Activated naive CD8-positive, alpha-beta T cell treated with anti-CD3 and anti-CD28 coated beads for 36 hours (primary cell): ENCODE results near the gene PLEKHN1. TPM values are rescaled to one million over a fixed set of nuclear protein-coding genes. Genes with fewer than 3 reads are reported as not detected.

ENCODE experiments used
- DNase-seq: peaks from one replicate; pipeline ENCODE4 v3.0.0; 2021
- H3K27ac Mint-ChIP-seq: one replicate; pipeline ENCODE4 v1.8.0; 2022; ENCODE audit warnings: mild to moderate bottlenecking, moderate library complexity, mixed read lengths
- H3K27me3 Mint-ChIP-seq: one replicate; pipeline ENCODE4 v1.8.0; 2022; ENCODE audit warnings: mild to moderate bottlenecking, mixed read lengths
- H3K36me3 Mint-ChIP-seq: one replicate; pipeline ENCODE4 v1.8.0; 2021; ENCODE audit warnings: mild to moderate bottlenecking, mixed read lengths
- H3K4me1 Mint-ChIP-seq: one replicate; pipeline ENCODE4 v1.8.0; 2021; ENCODE audit warnings: mixed read lengths
- H3K4me3 Mint-ChIP-seq: one replicate; pipeline ENCODE4 v1.8.0; 2022; ENCODE audit warnings: mild to moderate bottlenecking, moderate library complexity, mixed read lengths
- H3K9me3 Mint-ChIP-seq: one replicate; pipeline ENCODE4 v1.8.0; 2022; ENCODE audit warnings: mixed read lengths
- total RNA-seq, 2 experiments: library from RNA; stranded (reverse); gene quantifications; one replicate each; pipeline ENCODE4 v1.2.3, GENCODE V29; 2021

Gene PLEKHN1
- total RNA-seq, 2 experiments from 2014 or later = 0.85 to 1.3 TPM

- H3K36me3 Mint-ChIP-seq = no peaks in the 10 kb centered on the region
- no peak overlapping the region for H3K4me3 Mint-ChIP-seq
- H3K27ac Mint-ChIP-seq = no peak overlapping the region
- H3K27me3 Mint-ChIP-seq = peaks cover 34% of the 10 kb centered on the region
- peaks cover 14% of the 10 kb centered on the region for H3K4me1 Mint-ChIP-seq
- H3K9me3 Mint-ChIP-seq = peaks cover 4% of the 10 kb centered on the region
- DNase-seq = no peak
These were observed 29.7 kb downstream of the PLEKHN1 start for GRCh38 chr1:995665-996633.

DNA sequence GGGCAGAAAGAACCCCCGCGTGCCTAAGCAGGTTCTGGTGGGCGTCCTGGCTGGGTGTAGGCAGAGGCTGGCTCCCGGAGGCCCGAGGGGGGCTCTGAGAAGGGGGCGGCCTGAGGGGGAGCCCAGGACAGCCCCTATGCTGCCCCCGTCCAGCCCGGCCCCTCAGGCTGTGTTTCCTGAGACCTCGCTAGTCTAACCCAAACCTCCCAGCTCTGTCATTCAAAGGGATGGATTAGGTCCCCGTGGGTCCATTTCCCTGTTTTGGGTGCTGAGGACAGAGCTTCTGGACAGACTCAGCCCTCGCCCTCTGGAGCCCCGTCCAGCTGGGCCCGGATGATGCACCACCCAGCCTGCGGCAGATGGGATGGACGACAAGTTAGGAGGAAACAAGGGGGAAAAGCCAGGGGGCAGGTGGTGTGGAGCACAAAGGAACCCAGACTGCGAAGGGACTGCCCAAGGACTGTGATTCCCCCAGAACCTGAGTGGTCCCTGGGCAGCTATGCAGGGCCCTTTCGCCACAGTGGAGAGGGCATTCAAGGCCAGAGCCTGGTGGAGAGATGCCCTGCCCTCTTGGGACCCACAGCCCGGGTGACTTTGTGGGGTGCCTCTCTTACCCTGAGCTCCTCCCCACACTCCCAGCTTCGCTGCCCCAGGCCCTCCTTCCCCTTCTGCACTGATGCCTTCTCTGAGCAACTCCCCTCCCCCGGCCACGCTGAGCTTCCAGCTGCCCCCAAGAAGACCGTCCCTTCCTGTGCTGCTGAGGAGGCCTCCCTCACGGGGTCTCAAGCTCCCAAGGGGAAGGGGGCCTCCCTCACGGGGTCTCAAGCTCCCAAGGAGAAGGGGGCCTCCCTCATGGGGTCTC, 30.8 kb downstream of the PLEKHN1 start:
- Mint-ChIP-seq H3K4me3 (no peak overlapping the region), H3K36me3 (no peaks in the 10 kb centered on the region), H3K27me3 (peaks cover 41% of the 10 kb centered on the region), H3K9me3 (peaks cover 4% of the 10 kb centered on the region), H3K27ac (no peak overlapping the region), H3K4me1 (peaks cover 9% of the 10 kb centered on the region)
- DNase-seq = no peak

DNA sequence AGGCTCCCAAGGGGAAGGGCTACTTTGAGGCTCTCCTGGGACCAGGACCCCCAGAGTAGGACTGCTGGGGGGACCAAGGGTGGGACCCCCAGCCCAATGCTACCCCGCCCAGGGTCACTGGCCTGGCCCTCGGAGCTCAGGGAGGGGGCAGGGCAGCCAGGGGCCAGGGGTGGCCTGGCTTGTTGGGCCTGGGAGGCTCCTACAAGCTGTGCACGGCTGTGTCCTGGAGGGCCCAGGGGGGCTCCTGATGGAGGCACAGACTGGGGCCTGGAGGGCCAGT, 31.4 kb downstream of the PLEKHN1 start:
- Mint-ChIP-seq H3K4me3 (no peak overlapping the region), H3K9me3 (peaks cover 1% of the 10 kb centered on the region)

GRCh38 chr1:997993-998744, 31.9 kb downstream of the PLEKHN1 start:
- Mint-ChIP-seq H3K27me3 (peaks cover 52% of the 10 kb centered on the region), H3K27ac (no peak overlapping the region), H3K4me3 (no peak overlapping the region), H3K9me3 (no peaks in the 10 kb centered on the region), H3K4me1 (peaks cover 5% of the 10 kb centered on the region), H3K36me3 (no peaks in the 10 kb centered on the region)
- DNase-seq = no peak

More for the DNA sequence above, 31.4 kb downstream of the PLEKHN1 start:
- Mint-ChIP-seq H3K27ac (no peak overlapping the region), H3K4me1 (peaks cover 6% of the 10 kb centered on the region), H3K36me3 (no peaks in the 10 kb centered on the region), H3K27me3 (peaks cover 46% of the 10 kb centered on the region)
- no peak for DNase-seq

GRCh38 chr1:998745-998994, 32.4 kb downstream of the PLEKHN1 start:
- DNase-seq = no peak
- H3K27ac Mint-ChIP-seq = no peak overlapping the region
- peaks cover 56% of the 10 kb centered on the region for H3K27me3 Mint-ChIP-seq
- peaks cover 5% of the 10 kb centered on the region for H3K4me1 Mint-ChIP-seq
- H3K9me3 Mint-ChIP-seq = no peaks in the 10 kb centered on the region
- no peaks in the 10 kb centered on the region for H3K36me3 Mint-ChIP-seq
- no peak overlapping the region for H3K4me3 Mint-ChIP-seq

DNA sequence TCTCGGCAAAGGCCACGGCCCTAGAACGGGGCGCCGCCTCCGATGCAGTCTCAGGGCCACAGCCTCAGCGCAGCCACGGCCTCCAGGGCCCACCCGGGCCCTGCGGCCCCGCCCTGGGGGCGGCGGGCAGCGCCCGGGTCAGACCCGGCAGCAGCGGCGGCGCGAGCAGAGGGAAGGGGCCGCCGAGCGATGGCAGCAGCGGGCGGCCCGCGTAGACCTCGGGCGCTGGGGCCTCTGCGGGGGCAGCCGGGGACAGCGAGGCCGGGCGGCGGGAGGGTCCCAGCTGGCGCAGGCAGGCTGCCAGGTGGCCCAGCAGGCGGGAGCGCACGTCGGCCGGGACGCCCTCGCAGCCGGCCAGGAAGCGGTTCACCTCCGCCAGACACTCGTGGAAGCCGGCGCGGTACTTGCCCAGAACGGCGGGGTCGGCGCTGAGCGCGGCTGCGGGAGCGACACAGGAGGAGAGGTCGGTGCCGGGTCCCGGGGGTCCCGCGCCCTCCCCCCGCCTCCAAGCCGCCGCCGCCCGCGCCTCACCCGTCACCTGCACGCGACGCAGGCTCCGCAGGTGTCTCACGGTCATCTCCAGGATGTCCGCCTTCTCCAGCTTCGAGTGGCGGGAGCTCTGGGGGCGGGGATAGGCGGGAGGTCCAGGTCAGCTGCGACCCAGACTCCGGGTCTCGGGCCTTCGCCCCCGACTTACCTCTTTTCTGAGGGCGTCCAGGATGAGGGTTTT, 32.9 kb downstream of the PLEKHN1 start:
- H3K27me3 Mint-ChIP-seq = peaks cover 61% of the 10 kb centered on the region
- no peak overlapping the region for H3K27ac Mint-ChIP-seq
- DNase-seq = no peak
- no peaks in the 10 kb centered on the region for H3K9me3 Mint-ChIP-seq
- no peaks in the 10 kb centered on the region for H3K36me3 Mint-ChIP-seq
- H3K4me3 Mint-ChIP-seq = no peak overlapping the region
- peaks cover 5% of the 10 kb centered on the region for H3K4me1 Mint-ChIP-seq

DNA sequence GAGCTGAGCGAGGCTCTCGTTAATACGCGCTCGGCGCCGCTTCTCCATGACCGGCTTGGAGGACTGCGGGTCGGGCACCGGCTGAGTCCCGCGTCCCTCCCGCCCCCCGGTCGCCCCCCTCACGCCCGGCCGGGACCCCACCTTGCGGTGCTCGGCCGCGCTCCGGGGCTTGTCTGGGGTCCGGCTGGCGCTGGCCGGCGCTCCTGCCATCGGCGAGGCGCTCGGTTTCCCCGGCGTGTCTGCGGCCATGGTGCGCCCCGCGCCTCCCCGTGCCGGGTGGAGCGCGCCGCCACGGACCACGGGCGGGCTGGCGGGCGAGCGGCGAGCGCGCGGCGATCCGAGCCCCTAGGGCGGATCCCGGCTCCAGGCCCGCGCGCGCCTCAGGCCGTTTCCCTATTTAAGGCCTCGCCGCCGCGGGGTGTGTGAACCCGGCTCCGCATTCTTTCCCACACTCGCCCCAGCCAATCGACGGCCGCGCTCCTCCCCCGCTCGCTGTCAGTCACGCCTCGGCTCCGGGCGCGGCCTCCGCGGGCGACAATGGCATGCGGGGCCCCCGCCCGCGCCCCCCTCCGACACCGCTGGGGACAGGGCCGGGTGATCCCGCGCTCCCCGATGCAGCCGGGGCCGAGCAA, 33.6 kb downstream of the PLEKHN1 start, which contains the start of gene HES4:
Gene HES4 (minus strand): TSS at position 373 of the 632 bp plus-strand sequence. CDS start 124 bp downstream, at position 249.
- DNase-seq = peak; percentile 66
- Mint-ChIP-seq H3K4me1 (peaks cover 9% of the 10 kb centered on the region), H3K27ac (no peak within 1 kb of the TSS), H3K4me3 (peak within 1 kb of the TSS; percentile 72), H3K27me3 (peaks cover 66% of the 10 kb centered on the region), H3K36me3 (no peaks in the 10 kb centered on the region), H3K9me3 (no peaks in the 10 kb centered on the region)

DNA sequence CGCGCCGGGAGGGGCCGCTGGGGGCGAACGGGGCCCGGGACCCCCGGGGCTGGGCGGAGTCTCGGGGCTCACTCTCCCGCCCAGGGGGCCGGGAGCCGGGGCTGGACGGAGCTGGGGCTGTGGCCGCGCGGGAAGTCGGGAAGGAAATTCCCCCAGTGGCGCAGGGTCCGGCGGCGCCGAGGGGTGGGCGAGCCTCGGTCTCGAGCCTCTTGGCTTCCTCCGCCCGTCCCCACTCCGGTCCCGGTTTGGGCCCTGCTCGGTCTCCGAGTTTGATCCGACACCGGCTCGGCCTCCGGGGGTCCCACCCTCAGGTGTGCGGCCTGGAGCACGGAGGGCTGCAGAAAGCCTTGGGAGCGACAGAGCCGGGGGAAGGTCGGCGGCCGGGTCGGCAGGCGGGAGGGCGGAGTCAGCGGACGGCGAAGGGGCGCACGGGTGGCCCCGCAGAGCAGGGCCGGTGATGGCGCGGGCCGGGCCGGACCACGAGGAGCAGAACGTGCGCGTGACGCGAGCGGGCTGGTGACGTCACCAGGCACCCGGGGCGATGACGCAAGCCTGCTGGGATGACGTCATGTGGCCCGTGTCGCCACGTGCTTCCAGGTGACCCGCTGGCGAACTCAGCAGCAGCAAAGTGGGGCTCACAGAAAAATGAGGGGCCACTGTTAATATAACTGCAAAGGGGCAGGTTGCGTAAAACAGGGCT, 34.2 kb downstream of the PLEKHN1 start:
- DNase-seq = peak; percentile 71
- peaks cover 67% of the 10 kb centered on the region for H3K27me3 Mint-ChIP-seq
- no peaks in the 10 kb centered on the region for H3K36me3 Mint-ChIP-seq
- peaks cover 15% of the 10 kb centered on the region for H3K4me1 Mint-ChIP-seq
- no peak overlapping the region for H3K27ac Mint-ChIP-seq
- no peaks in the 10 kb centered on the region for H3K9me3 Mint-ChIP-seq
- H3K4me3 Mint-ChIP-seq = peak overlapping the region; percentile 72

GRCh38 chr1:1001057-1001783, 34.9 kb downstream of the PLEKHN1 start:
- H3K27me3 Mint-ChIP-seq = peaks cover 67% of the 10 kb centered on the region
- no peak overlapping the region for H3K27ac Mint-ChIP-seq
- peak overlapping the region; percentile 72 for H3K4me3 Mint-ChIP-seq
- H3K36me3 Mint-ChIP-seq = no peaks in the 10 kb centered on the region
- no peak for DNase-seq
- H3K9me3 Mint-ChIP-seq = no peaks in the 10 kb centered on the region
- H3K4me1 Mint-ChIP-seq = peaks cover 13% of the 10 kb centered on the region

DNA sequence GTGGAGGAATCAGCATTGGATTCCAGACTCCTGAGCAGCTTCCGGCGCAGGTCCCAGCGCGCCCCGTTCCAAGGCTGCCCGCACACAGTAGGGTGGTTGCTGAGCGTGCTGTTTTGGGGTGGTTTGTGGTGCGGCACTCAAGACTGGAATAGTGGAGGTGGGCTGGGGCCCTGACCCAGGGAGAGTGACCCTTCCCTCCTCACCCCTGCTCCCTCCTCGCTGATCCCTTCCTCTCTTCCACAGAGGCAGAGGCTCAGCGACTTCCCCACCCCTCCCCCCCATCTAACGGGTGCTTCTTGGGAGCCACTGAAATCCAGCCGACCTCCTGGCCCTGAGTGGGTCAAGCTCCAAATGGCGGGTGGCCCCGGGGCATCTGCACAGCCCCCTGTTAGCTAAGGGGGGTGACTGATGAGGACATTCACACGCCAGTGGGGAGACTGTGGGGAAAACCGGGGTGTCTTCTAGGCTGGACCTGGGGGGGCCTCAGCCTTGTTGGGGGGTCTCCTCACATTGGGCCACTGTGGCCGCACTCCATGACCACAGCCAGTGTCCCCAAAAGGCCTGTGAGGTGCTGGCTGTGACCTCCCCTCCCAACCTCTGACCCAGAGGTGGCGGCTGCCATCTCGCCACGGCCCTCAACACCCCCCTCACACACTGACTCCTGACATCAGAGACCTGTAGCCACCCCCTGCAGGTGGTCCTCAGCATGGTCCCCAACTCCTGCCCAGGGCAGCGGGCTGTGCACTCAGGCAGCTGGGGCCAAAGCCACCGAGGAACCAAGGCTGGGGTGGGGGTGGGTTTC, 37.5 kb downstream of the PLEKHN1 start:
- no peaks in the 10 kb centered on the region for H3K36me3 Mint-ChIP-seq
- H3K4me1 Mint-ChIP-seq = peaks cover 11% of the 10 kb centered on the region
- no peak overlapping the region for H3K4me3 Mint-ChIP-seq
- no peak overlapping the region for H3K27ac Mint-ChIP-seq
- no peaks in the 10 kb centered on the region for H3K9me3 Mint-ChIP-seq
- H3K27me3 Mint-ChIP-seq = peaks cover 65% of the 10 kb centered on the region
- no peak for DNase-seq

DNA sequence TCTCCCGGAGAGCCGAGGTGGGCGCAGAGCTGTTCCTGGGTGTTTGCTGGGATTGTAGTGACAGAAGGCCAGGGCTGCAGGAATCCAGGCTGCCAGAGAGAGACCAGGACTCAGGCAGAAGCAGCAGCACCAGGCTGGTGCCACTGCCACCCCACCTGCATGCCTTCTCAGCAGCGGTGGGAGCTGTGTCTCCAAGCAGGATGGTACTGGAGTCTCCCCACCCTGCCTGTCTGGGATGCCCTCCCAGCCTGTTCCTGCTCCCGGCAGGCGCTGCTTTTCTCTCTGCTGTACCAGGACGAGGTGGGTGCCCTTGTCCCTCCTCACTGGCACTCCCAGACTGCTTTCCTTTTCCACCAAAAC, 38.1 kb downstream of the PLEKHN1 start:
- H3K36me3 Mint-ChIP-seq = no peaks in the 10 kb centered on the region
- no peak overlapping the region for H3K27ac Mint-ChIP-seq
- no peaks in the 10 kb centered on the region for H3K9me3 Mint-ChIP-seq
- peaks cover 11% of the 10 kb centered on the region for H3K4me1 Mint-ChIP-seq
- no peak for DNase-seq
- peaks cover 68% of the 10 kb centered on the region for H3K27me3 Mint-ChIP-seq
- H3K4me3 Mint-ChIP-seq = no peak overlapping the region

DNA sequence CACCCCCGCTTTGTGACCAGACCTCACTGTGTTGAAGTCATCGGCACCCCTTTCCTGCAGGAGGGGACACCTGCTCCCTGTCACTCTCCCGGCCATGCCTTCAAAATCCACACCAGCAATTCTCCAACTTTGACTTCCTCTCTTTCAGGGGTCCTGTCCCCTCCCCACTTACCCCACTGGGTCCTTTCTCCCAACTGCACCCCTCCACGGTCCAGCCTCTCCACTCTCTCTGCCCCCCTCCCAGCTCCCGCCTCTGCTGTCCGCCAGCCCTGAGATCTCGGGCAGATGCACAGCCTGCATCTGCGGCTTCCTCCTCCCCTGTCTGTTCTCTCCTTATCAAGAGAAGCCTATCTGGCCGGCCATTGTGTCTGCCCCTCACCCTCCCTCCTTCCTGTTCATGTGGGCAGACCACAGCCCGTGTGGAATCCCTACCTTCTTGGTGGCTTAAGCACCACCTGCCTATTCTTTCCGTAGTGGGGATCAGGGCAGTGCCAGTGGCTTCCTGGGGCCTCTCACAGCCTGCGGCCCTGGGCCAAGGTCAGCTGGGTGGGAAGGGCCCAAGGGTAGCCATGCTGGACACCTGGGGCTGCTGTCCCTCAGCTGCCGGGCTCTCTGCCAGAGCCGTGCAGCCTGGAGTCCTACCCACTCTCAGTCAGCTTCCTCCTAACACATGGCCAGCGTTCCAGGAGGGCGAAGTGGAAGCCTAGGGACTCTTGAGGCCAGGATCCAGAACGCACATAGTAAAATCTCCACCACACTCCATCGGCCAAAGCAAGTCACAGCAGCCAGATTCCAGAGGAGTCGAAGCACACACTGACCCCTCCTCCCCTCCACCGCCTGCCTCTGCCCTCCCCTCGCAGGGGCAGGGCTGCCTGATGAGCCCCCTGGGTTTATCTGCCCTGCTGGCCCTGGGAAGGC, 38.8 kb downstream of the PLEKHN1 start:
- Mint-ChIP-seq H3K4me3 (no peak overlapping the region), H3K36me3 (no peaks in the 10 kb centered on the region), H3K4me1 (peaks cover 11% of the 10 kb centered on the region), H3K27me3 (peaks cover 68% of the 10 kb centered on the region), H3K27ac (peak overlapping the region; percentile 50), H3K9me3 (no peaks in the 10 kb centered on the region)
- DNase-seq = no peak
